K562 (cell line): Measurements from ENCODE around the gene SCUBE2. TPM values are rescaled to one million over a fixed set of nuclear protein-coding genes. Genes with fewer than 3 reads are reported as not detected.

ENCODE experiments used
- ATF1 ChIP-seq, 2 experiments: fragments of 450-650 bp in 1 of 2; IDR thresholded peaks; 2 replicates each; pipeline ENCODE4 v1.6.1; 2016; ENCODE audit warnings: missing compliant biosample characterization in 1 of 2, missing genetic modification characterization in 1 of 2
- CEBPG ChIP-seq, 3 experiments: fragments of 200-800 bp in 1 of 3; sonication (Bioruptor generic) in 1 of 3; sonication (generic) in 1 of 3; formaldehyde crosslinking in 1 of 3; IDR thresholded peaks in 2 of 3; conservative IDR thresholded peaks in 1 of 3; 2 replicates each; pipeline versions ENCODE4 v1.6.1 to v1.8.0; 2016 to 2022; ENCODE audit warnings: missing compliant biosample characterization in 2 of 3, missing genetic modification characterization in 2 of 3, mild to moderate bottlenecking in 1 of 3, missing genetic modification reagents in 1 of 3
- CSDE1 ChIP-seq, 2 experiments: fragments of 450-650 bp; IDR thresholded peaks; 2 replicates each; pipeline ENCODE4 v1.6.1; 2016; ENCODE audit warnings: mild to moderate bottlenecking in 1 of 2
- JUND ChIP-seq, 2 experiments: IDR thresholded peaks; 2 replicates in 1 of 2; 3 replicates in 1 of 2; pipeline ENCODE4 v1.6.1; 2011; ENCODE audit warnings: borderline replicate concordance in 2 of 2, low read depth in 2 of 2, low read length in 2 of 2, improper control_type of control experiment in 1 of 2, missing biosample characterization in 1 of 2, missing genetic modification characterization in 1 of 2, missing genetic modification reagents in 1 of 2
- KDM1A ChIP-seq, 2 experiments: fragments of 450-650 bp; IDR thresholded peaks; 2 replicates each; pipeline ENCODE4 v1.6.1; 2016; ENCODE audit warnings: mild to moderate bottlenecking in 2 of 2
- LEF1 ChIP-seq: fragments of 450-650 bp; IDR thresholded peaks from 2 replicates; pipeline ENCODE4 v1.6.1; 2016; ENCODE audit warnings: mild to moderate bottlenecking
- PHF21A ChIP-seq: fragments of 450-650 bp; IDR thresholded peaks from 2 replicates; pipeline ENCODE4 v1.6.1; 2017; ENCODE audit warnings: low read depth, borderline replicate concordance
- TBL1XR1 ChIP-seq, 2 experiments: IDR thresholded peaks; 2 replicates each; pipeline ENCODE4 v1.6.1; 2012; ENCODE audit warnings: improper control_type of control experiment in 2 of 2, low read length in 2 of 2, mild to moderate bottlenecking in 1 of 2
- TBP ChIP-seq: optimal IDR thresholded peaks from 2 replicates; pipeline ENCODE3; 2011; ENCODE audit warnings: low read depth, low read length, improper control_type of control experiment
- TGIF2 ChIP-seq: sonication (generic); formaldehyde crosslinking; IDR thresholded peaks from 2 replicates; pipeline ENCODE4 v1.8.1; 2022; ENCODE audit warnings: mild to moderate bottlenecking, missing genetic modification reagents, moderate library complexity
- ZC3H8 ChIP-seq: fragments of 450-650 bp; IDR thresholded peaks from 2 replicates; pipeline ENCODE4 v1.6.1; 2017
- ZNF696 ChIP-seq: fragments of 250-450 bp; sonication (Bioruptor Pico); conservative IDR thresholded peaks from 2 replicates; pipeline ENCODE4 v1.4.0; 2020; ENCODE audit warnings: mild to moderate bottlenecking, moderate library complexity
- polyA plus RNA-seq, 8 experiments: library from polyadenylated mRNA; depleted of rRNA in 4 of 8; stranded (reverse) in 5 of 8; unstranded in 3 of 8; fragments of >200 nt; fragmentation: Nextera tagmentation in 2 of 8; fragmentation: Illumina TruSeq in 1 of 8; extraction: Ambion mirVana in 2 of 8; extraction: Trizol in 1 of 8; gene quantifications; 2 replicates each; pipeline versions ENCODE4 v1.2.1 to v1.2.3, GENCODE V29; 2011 to 2014; ENCODE audit warnings: inconsistent platforms in 1 of 8, missing spikeins in 1 of 8
- total RNA-seq, 7 experiments: library from RNA; depleted of rRNA in 6 of 7; stranded (reverse); fragments of >200 nt in 6 of 7; fragmentation: Illumina TruSeq in 2 of 7; extraction: Trizol in 2 of 7; gene quantifications; 2 replicates each; pipeline versions ENCODE4 v1.2.1 to v1.2.3, GENCODE V29; 2011 to 2021; ENCODE audit warnings: low replicate concordance in 1 of 7
- TF ChIP-seq, protein P1 (sequence below), 2 experiments: fragments of 450-650 bp; IDR thresholded peaks; 2 replicates each; pipeline ENCODE4 v1.6.1; 2016; ENCODE audit warnings: mild to moderate bottlenecking in 2 of 2, borderline replicate concordance in 1 of 2, low read depth in 1 of 2, moderate library complexity in 1 of 2
- TF ChIP-seq, protein P2 (sequence below): fragments of 450-650 bp; IDR thresholded peaks from 2 replicates; pipeline ENCODE4 v1.6.1; 2016; ENCODE audit warnings: antibody characterized with exemption
- TF ChIP-seq, protein P3 (sequence below): IDR thresholded peaks from 2 replicates; pipeline ENCODE4 v1.6.1; 2011; ENCODE audit not compliant: insufficient read length; ENCODE audit errors: extremely low read depth

The SCUBE2 gene
- total and polyA plus RNA-seq, 9 of the 15 experiments (the other 6 are each of a cell fraction or from before 2014, with no cell fraction given): 0.06 to 0.40 (median 0.07) TPM; not detected in 6

DNA sequence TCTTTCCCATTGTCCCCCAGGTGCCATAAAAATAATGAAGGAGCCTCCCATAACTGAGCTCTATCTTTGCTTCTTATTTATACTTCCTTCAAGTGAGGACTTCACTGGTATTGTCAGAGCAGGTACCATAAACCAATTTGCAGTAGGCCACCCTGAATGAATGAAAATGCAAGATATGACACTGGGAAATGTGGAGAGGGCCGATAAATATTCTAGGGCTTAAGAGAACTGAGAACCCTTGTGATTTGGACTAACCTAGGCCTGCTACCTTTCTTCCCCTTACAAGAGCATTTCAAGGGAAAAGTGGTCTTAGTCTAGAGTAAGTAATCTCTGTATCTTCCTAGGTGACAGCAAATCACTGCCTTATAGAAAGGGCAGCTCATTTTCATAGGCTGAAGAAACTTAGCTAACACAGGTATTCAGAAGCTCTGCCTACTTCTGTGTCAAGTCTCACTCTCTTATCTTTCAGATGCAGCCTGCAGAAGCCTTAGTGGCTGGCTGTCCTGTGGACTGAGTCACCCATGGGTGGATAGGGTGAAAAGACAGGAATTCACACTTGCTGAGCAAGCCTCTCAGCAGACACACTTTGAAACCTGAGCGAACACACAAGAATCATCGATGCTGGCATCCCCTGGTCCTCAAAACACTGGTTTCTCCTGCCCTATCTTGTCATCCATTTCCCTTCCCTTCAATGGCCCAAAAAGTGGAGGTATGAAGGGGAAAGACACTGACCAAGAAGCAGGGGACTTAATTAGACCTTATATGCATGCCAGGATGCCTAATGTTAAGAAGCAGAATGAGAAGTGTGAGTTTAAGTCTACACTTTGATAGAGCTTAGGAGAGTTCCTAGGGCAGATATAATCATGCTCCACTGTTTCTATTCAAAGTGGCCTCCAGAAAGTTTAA is 102.8 kb downstream of the SCUBE2 start (continued):
- TF ChIP-seq, protein P1, sequence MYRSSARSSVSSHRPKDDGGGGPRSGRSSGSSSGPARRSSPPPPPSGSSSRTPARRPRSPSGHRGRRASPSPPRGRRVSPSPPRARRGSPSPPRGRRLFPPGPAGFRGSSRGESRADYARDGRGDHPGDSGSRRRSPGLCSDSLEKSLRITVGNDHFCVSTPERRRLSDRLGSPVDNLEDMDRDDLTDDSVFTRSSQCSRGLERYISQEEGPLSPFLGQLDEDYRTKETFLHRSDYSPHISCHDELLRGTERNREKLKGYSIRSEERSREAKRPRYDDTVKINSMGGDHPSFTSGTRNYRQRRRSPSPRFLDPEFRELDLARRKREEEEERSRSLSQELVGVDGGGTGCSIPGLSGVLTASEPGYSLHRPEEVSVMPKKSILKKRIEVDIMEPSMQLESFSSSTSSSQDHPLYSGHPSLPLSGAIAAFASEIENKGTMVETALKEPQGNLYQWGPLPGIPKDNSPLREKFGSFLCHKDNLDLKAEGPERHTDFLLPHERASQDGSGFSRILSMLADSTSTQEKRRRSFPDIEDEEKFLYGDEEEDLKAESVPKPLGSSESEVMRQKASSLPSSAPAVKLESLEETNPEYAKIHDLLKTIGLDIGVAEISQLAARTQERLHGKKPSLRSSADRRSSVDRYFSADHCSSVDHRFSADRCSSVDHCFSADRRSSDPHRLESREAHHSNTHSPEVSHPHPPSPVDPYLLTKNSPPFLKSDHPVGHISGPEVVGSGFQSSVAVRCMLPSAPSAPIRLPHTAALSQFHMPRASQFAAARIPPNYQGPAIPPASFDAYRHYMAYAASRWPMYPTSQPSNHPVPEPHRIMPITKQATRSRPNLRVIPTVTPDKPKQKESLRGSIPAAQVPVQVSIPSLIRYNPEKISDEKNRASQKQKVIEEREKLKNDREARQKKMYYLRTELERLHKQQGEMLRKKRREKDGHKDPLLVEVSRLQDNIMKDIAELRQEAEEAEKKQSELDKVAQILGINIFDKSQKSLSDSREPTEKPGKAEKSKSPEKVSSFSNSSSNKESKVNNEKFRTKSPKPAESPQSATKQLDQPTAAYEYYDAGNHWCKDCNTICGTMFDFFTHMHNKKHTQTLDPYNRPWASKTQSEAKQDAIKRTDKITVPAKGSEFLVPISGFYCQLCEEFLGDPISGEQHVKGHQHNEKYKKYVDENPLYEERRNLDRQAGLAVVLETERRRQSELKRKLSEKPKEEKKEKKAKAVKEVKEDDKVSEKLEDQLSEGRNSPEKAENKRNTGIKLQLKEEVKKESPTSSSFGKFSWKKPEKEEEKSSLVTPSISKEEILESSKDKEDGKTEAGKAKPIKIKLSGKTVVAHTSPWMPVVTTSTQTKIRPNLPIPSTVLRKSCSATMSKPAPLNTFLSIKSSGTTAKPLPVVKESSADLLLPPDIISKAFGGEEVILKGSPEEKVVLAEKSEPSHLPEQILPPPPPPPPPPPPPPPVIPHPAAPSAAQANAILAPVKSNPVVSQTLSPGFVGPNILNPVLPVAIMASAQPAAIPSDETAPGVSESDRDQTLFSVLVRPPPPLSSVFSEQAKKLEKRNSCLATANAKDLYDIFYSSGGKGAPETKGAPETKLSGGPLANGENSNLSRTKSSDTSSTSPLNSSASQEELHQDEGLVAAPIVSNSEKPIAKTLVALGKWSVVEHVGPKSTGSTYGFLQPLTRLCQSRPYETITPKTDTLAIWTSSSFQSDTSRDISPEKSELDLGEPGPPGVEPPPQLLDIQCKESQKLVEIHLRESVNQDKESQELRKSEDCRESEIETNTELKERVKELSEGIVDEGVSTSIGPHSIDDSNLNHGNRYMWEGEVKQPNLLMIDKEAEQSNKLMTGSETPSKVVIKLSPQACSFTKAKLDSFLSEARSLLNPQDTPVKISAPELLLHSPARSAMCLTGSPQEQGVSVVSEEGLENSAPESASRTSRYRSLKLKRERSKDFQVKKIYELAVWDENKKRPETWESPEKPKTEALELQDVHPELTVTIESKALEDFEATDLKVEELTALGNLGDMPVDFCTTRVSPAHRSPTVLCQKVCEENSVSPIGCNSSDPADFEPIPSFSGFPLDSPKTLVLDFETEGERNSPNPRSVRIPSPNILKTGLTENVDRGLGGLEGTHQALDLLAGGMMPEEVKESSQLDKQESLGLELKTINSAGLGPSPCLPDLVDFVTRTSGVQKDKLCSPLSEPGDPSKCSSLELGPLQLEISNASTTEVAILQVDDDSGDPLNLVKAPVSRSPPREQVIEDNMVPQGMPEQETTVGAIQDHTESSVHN (IDR thresholded peaks at IDR 0.05; ENCODE audit: borderline replicate concordance in 1 of 2, low read depth in 1 of 2): 0 out of 4 replicates have a peak, but pooled peaks of 1 of the 2 experiments have one; percentile 12
- TF ChIP-seq JUND (IDR thresholded peaks at IDR 0.05; ENCODE audit: borderline replicate concordance, low read depth, low read length): peak; percentile 97
- TF ChIP-seq JUND (tag; IDR thresholded peaks at IDR 0.05; ENCODE audit: borderline replicate concordance, low read depth, low read length): peak; percentile 93; the same call in 2 of the 3 replicates
- TF ChIP-seq ATF1 (CRISPR knock-in tag; IDR thresholded peaks at IDR 0.05): no peak
- peak; percentile 54; the same call in 1 of the 2 replicates for TF ChIP-seq ATF1 (tag; IDR thresholded peaks at IDR 0.05)
- no peak for TF ChIP-seq CSDE1 (IDR thresholded peaks at IDR 0.05)
- TF ChIP-seq TGIF2 (CRISPR knock-in tag): no peak
- TF ChIP-seq ZC3H8: no peak
- no peak for TF ChIP-seq CEBPG (CRISPR knock-in tag; IDR thresholded peaks at IDR 0.05)
- TF ChIP-seq CEBPG (tag; conservative IDR thresholded peaks at IDR 0.05 in 1 of 2, IDR thresholded peaks at IDR 0.05 in 1 of 2): no peak
- TF ChIP-seq, protein P2, sequence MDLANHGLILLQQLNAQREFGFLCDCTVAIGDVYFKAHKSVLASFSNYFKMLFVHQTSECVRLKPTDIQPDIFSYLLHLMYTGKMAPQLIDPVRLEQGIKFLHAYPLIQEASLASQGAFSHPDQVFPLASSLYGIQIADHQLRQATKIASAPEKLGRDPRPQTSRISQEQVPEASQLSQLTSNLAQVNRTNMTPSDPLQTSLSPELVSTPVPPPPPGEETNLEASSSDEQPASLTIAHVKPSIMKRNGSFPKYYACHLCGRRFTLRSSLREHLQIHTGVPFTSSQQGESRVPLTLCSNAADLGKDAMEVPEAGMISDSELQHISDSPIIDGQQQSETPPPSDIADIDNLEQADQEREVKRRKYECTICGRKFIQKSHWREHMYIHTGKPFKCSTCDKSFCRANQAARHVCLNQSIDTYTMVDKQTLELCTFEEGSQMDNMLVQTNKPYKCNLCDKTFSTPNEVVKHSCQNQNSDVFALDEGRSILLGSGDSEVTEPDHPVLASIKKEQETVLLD: peak; percentile 47; the same call in 1 of the 2 replicates
- peak; percentile 27 for TF ChIP-seq TBP
- TF ChIP-seq LEF1: peak; percentile 81
- TF ChIP-seq KDM1A (IDR thresholded peaks at IDR 0.05): peak; percentile 95 to 96
- peak; percentile 94; the same call in 1 of the 2 replicates for TF ChIP-seq PHF21A
- TF ChIP-seq, protein P3, sequence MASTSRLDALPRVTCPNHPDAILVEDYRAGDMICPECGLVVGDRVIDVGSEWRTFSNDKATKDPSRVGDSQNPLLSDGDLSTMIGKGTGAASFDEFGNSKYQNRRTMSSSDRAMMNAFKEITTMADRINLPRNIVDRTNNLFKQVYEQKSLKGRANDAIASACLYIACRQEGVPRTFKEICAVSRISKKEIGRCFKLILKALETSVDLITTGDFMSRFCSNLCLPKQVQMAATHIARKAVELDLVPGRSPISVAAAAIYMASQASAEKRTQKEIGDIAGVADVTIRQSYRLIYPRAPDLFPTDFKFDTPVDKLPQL: no peak
- peak in 1 of 2 experiments; percentile 44; a peak in 2 of 4 replicates for TF ChIP-seq TBL1XR1 (IDR thresholded peaks at IDR 0.05; ENCODE audit: low read length in 2 of 2)
- no peak for TF ChIP-seq ZNF696 (CRISPR knock-in tag)
